Measurements from ENCODE around the gene ADM. TPM values are rescaled to one million over a fixed set of nuclear protein-coding genes. Genes with fewer than 3 reads are reported as not detected.

ADM gene
- polyA plus RNA-seq, 2 of the 4 experiments (the other 2 are of a cell fraction) = 66.3 to 72.1 TPM

- H3K4me2 ChIP-seq = peak overlapping the region; percentile 92
- no peak for DNase-seq (ENCODE audit: low read depth in 1 of 2, low spot score in 1 of 2)
- POLR2A ChIA-PET = interaction anchor here (0.5 to 3.7 kb wide), 10 partner anchors 58 to 695 kb away, joined by 3 to 28 read pairs (median 4); no protein-coding TSS in a partner anchor
- no peak for ATAC-seq
- 16% methylated on average over 16 of the region's 16 CpGs for WGBS (ENCODE audit: missing lambda C conversion rate)
- peak overlapping the region; percentile 94 for H3K27ac ChIP-seq
- H3K9me3 ChIP-seq = no peaks in the 10 kb centered on the region
- H3K4me1 ChIP-seq = peaks cover 29% of the 10 kb centered on the region
- peak overlapping the region; percentile 75 for H3K4me3 ChIP-seq
- CTCF ChIA-PET = interaction anchor here (0.6 to 11.0 kb wide), 44 partner anchors 9 to 948 kb away, joined by 3 to 188 read pairs (median 5); partner anchors contain the start of gene CTR9
- TF ChIP-seq BCL3 (IDR thresholded peaks at IDR 0.05) (no peak), FOSL2 (IDR thresholded peaks at IDR 0.05) (no peak; the same call in 1 of the 2 replicates), FOSL2 (CRISPR knock-in tag; IDR thresholded peaks at IDR 0.05) (no peak), REST (IDR thresholded peaks at IDR 0.05) (0 out of 2 replicates have a peak, but pooled peaks have one; percentile 20)
- no peak for FAIRE-seq
These were observed 3.5 kb downstream of the ADM start for GRCh38 chr11:10308201-10308954.

GRCh38 chr11:10309163-10310093, 4.6 kb downstream of the ADM start:
- peak; percentile 73 for FAIRE-seq
- no peak for TF ChIP-seq SREBF2 (IDR thresholded peaks at IDR 0.05)
- peak in 1 of 2 experiments; percentile 24; a peak in 1 of 5 replicates for TF ChIP-seq EP300 (IDR thresholded peaks at IDR 0.05)
- TF ChIP-seq REST (IDR thresholded peaks at IDR 0.05) = 0 out of 2 replicates have a peak, but pooled peaks have one; percentile 23
- TF ChIP-seq FOSL2 (IDR thresholded peaks at IDR 0.05) = peak; percentile 84
- peak; percentile 95 for TF ChIP-seq FOSL2 (CRISPR knock-in tag; IDR thresholded peaks at IDR 0.05)
- TF ChIP-seq ZFP36 (IDR thresholded peaks at IDR 0.05; ENCODE audit: borderline replicate concordance, partially characterized antibody) = no peak
- 0 out of 2 replicates have a peak, but pooled peaks have one; percentile 40 for TF ChIP-seq PBX3 (IDR thresholded peaks at IDR 0.05)
- peak; percentile 77 for TF ChIP-seq JUNB (IDR thresholded peaks at IDR 0.05)
- 0 out of 5 replicates have a peak, but pooled peaks of 1 of the 2 experiments have one; percentile 3 for TF ChIP-seq RAD21 (conservative IDR thresholded peaks at IDR 0.05 in 1 of 2, IDR thresholded peaks at IDR 0.05 in 1 of 2)
- peak in 1 of 2 experiments; percentile 53; a peak in 1 of 4 replicates for TF ChIP-seq CEBPB (IDR thresholded peaks at IDR 0.05)
- no peak for TF ChIP-seq CBX8 (IDR thresholded peaks at IDR 0.05)
- TF ChIP-seq ZNF302 (CRISPR knock-in tag; IDR thresholded peaks at IDR 0.05) = no peak
- no peak for TF ChIP-seq TFCP2L1 (CRISPR knock-in tag; IDR thresholded peaks at IDR 0.05)
- TF ChIP-seq EHMT2 (IDR thresholded peaks at IDR 0.05; ENCODE audit: low read depth) = no peak
- peak; percentile 81 for TF ChIP-seq GATA3 (IDR thresholded peaks at IDR 0.05; ENCODE audit: borderline replicate concordance)
- TF ChIP-seq MAX (IDR thresholded peaks at IDR 0.05) = peak; percentile 37
- peak; percentile 48; the same call in 1 of the 2 replicates for TF ChIP-seq HOXB5 (CRISPR knock-in tag; IDR thresholded peaks at IDR 0.05)
- TF ChIP-seq KDM5A (IDR thresholded peaks at IDR 0.05) = no peak
- 0 out of 2 replicates have a peak, but pooled peaks have one; percentile 19 for TF ChIP-seq POLR2AphosphoS2 (conservative IDR thresholded peaks at IDR 0.05; ENCODE audit: low read length)

More at GRCh38 chr11:10309163-10310093, 4.6 kb downstream of the ADM start:
- peak overlapping the region; percentile 94 for H3K27ac ChIP-seq
- no peak overlapping the region; the same call in 2 of the 3 replicates for H3K4me3 ChIP-seq
- ChIA-PET POLR2A (interaction anchor here (0.9 to 3.7 kb wide), 6 partner anchors 17 to 696 kb away, joined by 3 to 28 read pairs (median 5); no protein-coding TSS in a partner anchor), CTCF (interaction anchor here (0.7 to 11.0 kb wide), 15 partner anchors 12 to 696 kb away, joined by 3 to 188 read pairs (median 4); no protein-coding TSS in a partner anchor)
- DNase-seq (ENCODE audit: low read depth in 1 of 2, low spot score in 1 of 2) (peak; percentile 80 to 82), ATAC-seq (peak in 1 of 2 experiments; percentile 9; a peak in 3 of 6 replicates)
- no peaks in the 10 kb centered on the region for H3K9me3 ChIP-seq
- H3K4me1 ChIP-seq = peaks cover 29% of the 10 kb centered on the region
- whole genome bisulfite sequencing (ENCODE audit: missing lambda C conversion rate) = 19% methylated on average over 12 of the region's 12 CpGs
- H3K4me2 ChIP-seq = peak overlapping the region; percentile 92

All from A549 (cell line).